Epithelial cell of proximal tubule (primary cell): ENCODE measurements around the gene ANO9. TPM values are rescaled to one million over a fixed set of nuclear protein-coding genes. Genes with fewer than 3 reads are reported as not detected.
"Not testable (repeated sequence)": the region's sequence is repeated elsewhere in the genome, so short reads cannot be mapped to it uniquely, and the experiment has no call there.

Experiments used
- DNase-seq: peaks from one replicate; pipeline ENCODE4 v3.0.0-alpha.2; 2011; ENCODE audit warnings: low read depth
- H3K4me3 ChIP-seq: 2 replicates; pipeline ENCODE4 v1.5.1; 2011; ENCODE audit warnings: low read depth, mild to moderate bottlenecking, low read length
- CTCF ChIP-seq: conservative IDR thresholded peaks from 2 replicates; pipeline ENCODE4 v1.5.1; 2012; ENCODE audit warnings: low read depth, mild to moderate bottlenecking, low read length
- total RNA-seq: library from RNA; depleted of rRNA; stranded (reverse); fragments of >200 nt; gene quantifications from 2 replicates; pipeline ENCODE4 v1.2.3, GENCODE V29; 2015

Gene ANO9
- total RNA-seq, 1 donor from 2014 or later = 20.1 TPM

GRCh38 chr11:412641-413119 lies 29.1 kb downstream of the ANO9 start:
- TF ChIP-seq CTCF = no peak
- H3K4me3 ChIP-seq = no peak overlapping the region
- DNase-seq = no peak

GRCh38 chr11:411520-411919 lies 30.3 kb downstream of the ANO9 start:
- DNase-seq, H3K4me3 ChIP-seq: not testable (repeated sequence)

- H3K4me3 ChIP-seq, DNase-seq: not testable (repeated sequence)
Measured at GRCh38 chr11:410711-411110, 31.1 kb downstream of the ANO9 start.

- no peak overlapping the region for H3K4me3 ChIP-seq
- TF ChIP-seq CTCF = no peak
- no peak for DNase-seq
Measured at GRCh38 chr11:409600-410483, 32.0 kb downstream of the ANO9 start.

GRCh38 chr11:409008-409599 lies 32.7 kb downstream of the ANO9 start:
- no peak for TF ChIP-seq CTCF
- H3K4me3 ChIP-seq = no peak overlapping the region
- DNase-seq = no peak

GRCh38 chr11:408154-409007 lies 33.4 kb downstream of the ANO9 start:
- no peak for TF ChIP-seq CTCF
- no peak overlapping the region for H3K4me3 ChIP-seq
- DNase-seq = no peak

- no peak for TF ChIP-seq CTCF
- no peak overlapping the region for H3K4me3 ChIP-seq
- no peak for DNase-seq
Measured at GRCh38 chr11:407651-408123, 34.1 kb downstream of the ANO9 start.
